Memory B cell (primary cell): ENCODE measurements around the gene E2F4.

Source experiments
- ATAC-seq: fragments of 150-1000 bp; cut with Tn5 transposase; 2 replicates; pipeline ENCODE4 v1.10.0; 2021; ENCODE audit warnings: low read depth, mild to moderate bottlenecking, moderate library complexity
- DNase-seq, 2 donors: peaks; one replicate each; pipeline ENCODE4 v3.0.0; 2022; ENCODE audit warnings: low spot score in 2 of 2
- H3K27ac Mint-ChIP-seq: one replicate; pipeline ENCODE4 v1.8.0; 2022; ENCODE audit warnings: mild to moderate bottlenecking, moderate library complexity, mixed read lengths
- H3K27me3 Mint-ChIP-seq: one replicate; pipeline ENCODE4 v1.8.0; 2022; ENCODE audit warnings: mixed read lengths
- H3K36me3 Mint-ChIP-seq: one replicate; pipeline ENCODE4 v1.8.0; 2022; ENCODE audit warnings: mild to moderate bottlenecking, mixed read lengths
- H3K4me1 Mint-ChIP-seq: one replicate; pipeline ENCODE4 v1.8.0; 2022; ENCODE audit warnings: mixed read lengths
- H3K4me3 Mint-ChIP-seq: one replicate; pipeline ENCODE4 v1.8.0; 2022; ENCODE audit warnings: mild to moderate bottlenecking, moderate library complexity, mixed read lengths
- H3K9me3 Mint-ChIP-seq: one replicate; pipeline ENCODE4 v1.8.0; 2022; ENCODE audit warnings: mixed read lengths

Gene E2F4

GRCh38 chr16:67187175-67187890 lies 4.6 kb upstream of the E2F4 start:
- H3K36me3 Mint-ChIP-seq: no peaks in the 10 kb centered on the region
- no peaks in the 10 kb centered on the region for H3K9me3 Mint-ChIP-seq
- DNase-seq (no peak), ATAC-seq (no peak)
- H3K27me3 Mint-ChIP-seq: peaks cover 1% of the 10 kb centered on the region
- peaks cover 14% of the 10 kb centered on the region for H3K4me1 Mint-ChIP-seq
- H3K27ac Mint-ChIP-seq: no peak overlapping the region
- H3K4me3 Mint-ChIP-seq: no peak overlapping the region

DNA sequence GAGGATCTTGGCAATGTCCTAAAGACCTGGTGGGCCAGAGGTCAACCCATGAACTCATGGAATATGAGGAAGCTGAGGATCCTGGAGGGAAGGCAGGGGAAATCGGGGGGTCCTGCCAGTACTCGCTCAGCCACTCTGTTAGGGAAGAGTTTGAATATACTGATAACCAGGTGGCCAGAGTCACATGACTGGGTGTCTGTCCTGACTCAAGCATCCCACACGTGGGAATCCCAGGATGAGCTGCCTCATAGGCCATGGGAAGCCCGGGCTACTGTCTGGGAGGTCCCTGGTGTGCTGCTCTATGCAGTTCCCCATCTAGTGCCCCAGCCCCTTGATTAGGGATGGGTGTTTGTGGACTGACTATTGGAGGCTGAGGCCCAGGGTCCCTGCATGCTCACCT lies 3.6 kb upstream of the E2F4 start:
- ATAC-seq (no peak), DNase-seq (no peak)
- Mint-ChIP-seq H3K4me1 (peaks cover 20% of the 10 kb centered on the region), H3K4me3 (no peak overlapping the region), H3K9me3 (no peaks in the 10 kb centered on the region), H3K27me3 (peaks cover 1% of the 10 kb centered on the region), H3K27ac (no peak overlapping the region), H3K36me3 (no peaks in the 10 kb centered on the region)

DNA sequence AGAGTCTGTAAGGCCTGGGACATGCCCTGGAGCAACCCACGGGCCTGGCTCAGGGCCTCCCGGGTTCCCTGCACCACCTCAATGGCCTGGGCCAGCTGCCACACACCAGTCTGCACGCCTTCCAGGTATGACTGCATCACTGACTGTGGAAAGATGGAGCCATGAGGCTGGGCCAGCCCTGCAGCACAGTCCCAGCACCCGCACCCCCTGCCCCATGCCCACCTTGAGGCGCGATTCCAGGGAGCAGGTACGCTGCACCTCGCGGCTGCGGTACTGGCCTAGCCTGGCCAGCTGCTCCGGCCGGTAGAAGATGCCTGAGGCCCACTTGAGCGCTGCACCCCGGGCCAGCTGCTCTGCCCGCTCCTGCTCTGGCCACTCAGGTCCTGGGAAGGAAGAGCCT lies 3.2 kb upstream of the E2F4 start:
- ATAC-seq: no peak
- Mint-ChIP-seq H3K27ac (no peak overlapping the region), H3K36me3 (no peaks in the 10 kb centered on the region)

DNA sequence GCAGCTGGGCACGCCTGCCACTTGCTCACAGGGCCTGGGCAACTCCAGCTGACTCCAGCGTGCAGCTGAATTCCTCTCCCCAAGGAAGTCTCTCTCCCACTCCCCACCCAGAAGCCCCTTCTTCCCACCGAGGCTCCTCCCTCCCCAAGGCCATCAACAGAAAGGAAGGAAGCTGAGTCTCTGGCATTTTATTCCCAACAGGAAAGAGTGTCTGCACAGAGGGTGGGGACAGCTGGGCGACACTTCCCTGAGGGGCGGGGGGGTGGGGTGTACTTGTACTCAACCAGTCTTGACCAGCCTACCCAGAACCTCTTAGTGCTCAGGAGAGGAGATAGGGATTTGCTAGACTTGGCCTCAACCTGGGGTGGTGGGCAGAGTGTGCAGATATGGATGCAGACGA lies 1.9 kb upstream of the E2F4 start, which contains the start of gene EXOC3L1:
EXOC3L1 (minus strand) TSS at position 96 of the 400 bp plus-strand sequence. CDS start 460 bp downstream, outside the sequence.
- peaks cover 22% of the 10 kb centered on the region for H3K4me1 Mint-ChIP-seq
- H3K9me3 Mint-ChIP-seq: no peaks in the 10 kb centered on the region
- peaks cover 1% of the 10 kb centered on the region for H3K27me3 Mint-ChIP-seq
- H3K36me3 Mint-ChIP-seq: no peaks in the 10 kb centered on the region
- H3K4me3 Mint-ChIP-seq: no peak within 1 kb of the TSS
- ATAC-seq (no peak), DNase-seq (no peak)
- H3K27ac Mint-ChIP-seq: no peak within 1 kb of the TSS

More for the DNA sequence above, 3.2 kb upstream of the E2F4 start:
- Mint-ChIP-seq H3K4me3 (no peak overlapping the region), H3K4me1 (peaks cover 23% of the 10 kb centered on the region), H3K9me3 (no peaks in the 10 kb centered on the region), H3K27me3 (peaks cover 1% of the 10 kb centered on the region)
- DNase-seq: no peak

DNA sequence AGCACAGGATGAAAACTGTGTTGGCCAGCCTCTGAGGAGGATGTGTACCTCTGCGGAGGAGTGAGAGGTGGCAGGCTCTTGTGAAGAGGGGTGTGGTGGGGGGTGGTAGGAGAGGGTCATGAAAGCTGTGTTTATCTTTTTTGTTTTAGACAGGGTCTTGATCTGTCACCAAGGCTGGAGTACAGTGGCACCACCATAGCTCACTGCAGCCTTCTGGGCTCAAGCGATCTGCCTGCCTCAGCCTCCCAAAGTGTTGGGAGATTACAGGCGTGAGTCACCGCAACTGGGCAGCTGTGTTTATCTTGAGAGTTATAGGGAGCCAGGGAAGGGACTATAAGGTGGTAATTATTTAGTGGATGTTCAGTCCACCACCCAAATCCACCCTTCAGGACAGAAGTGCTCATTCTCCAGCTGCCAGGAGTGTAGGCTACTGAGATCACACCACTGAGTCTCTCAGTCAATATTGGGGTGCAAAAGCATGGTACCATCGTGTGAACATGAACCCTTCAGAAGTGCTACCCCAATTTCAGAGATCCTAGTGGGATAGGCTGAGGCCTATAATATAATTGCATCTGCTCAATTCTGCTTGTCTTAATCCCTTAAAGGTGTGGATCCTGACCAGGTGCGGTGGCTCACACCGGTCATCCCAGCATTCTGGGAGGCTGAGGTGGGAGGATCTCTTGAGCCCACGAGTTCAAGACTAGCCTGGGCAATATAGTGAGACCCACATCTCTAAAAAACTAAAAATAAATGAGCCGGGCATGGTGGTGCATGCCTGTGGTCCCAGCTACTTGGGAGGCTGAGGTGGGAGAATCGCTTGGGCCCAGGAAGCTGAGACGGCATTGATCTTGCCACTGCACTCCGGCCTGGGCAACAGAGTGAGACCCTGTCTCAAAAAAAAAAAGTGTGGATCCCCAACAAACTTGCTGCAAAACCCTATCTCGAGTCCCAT lies 1.2 kb upstream of the E2F4 start:
- no peak for DNase-seq
- Mint-ChIP-seq H3K27me3 (peaks cover 1% of the 10 kb centered on the region), H3K4me3 (no peak overlapping the region), H3K27ac (no peak overlapping the region), H3K9me3 (no peaks in the 10 kb centered on the region), H3K4me1 (peaks cover 19% of the 10 kb centered on the region), H3K36me3 (peaks cover 2% of the 10 kb centered on the region)
- ATAC-seq: no peak

DNA sequence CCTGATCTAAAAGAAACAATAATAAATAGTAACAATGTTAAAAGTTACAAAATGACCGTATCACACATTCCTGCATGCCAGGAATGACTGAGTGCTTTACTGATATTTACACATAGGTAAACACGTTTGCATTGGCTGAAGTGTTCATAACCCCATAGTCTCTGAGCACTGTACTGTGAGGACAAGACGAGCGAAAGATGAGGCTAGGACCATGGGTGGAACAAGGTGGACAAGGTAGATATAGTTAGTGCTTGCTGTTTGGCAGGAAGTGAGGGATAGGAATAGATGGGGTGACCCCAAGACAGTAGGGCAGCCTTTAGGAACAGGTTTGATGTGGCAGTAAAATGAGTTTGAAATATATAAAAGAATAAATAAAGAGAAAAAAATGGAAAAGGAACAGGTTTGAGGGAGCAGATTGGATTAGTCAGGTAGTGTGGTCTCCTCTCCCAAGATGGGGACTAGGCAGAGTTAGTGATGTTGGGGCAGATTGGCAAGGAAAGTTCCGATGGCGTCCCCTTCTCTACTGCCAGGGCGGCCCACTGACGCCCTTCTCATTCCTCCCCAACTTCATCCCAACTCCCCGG lies 452 bp upstream of the E2F4 start:
- peaks cover 24% of the 10 kb centered on the region for H3K4me1 Mint-ChIP-seq
- peaks cover 1% of the 10 kb centered on the region for H3K27me3 Mint-ChIP-seq
- DNase-seq (no peak), ATAC-seq (no peak)
- peak overlapping the region; percentile 87 for H3K27ac Mint-ChIP-seq
- peak overlapping the region; percentile 92 for H3K4me3 Mint-ChIP-seq
- no peaks in the 10 kb centered on the region for H3K9me3 Mint-ChIP-seq
- peaks cover 8% of the 10 kb centered on the region for H3K36me3 Mint-ChIP-seq

DNA sequence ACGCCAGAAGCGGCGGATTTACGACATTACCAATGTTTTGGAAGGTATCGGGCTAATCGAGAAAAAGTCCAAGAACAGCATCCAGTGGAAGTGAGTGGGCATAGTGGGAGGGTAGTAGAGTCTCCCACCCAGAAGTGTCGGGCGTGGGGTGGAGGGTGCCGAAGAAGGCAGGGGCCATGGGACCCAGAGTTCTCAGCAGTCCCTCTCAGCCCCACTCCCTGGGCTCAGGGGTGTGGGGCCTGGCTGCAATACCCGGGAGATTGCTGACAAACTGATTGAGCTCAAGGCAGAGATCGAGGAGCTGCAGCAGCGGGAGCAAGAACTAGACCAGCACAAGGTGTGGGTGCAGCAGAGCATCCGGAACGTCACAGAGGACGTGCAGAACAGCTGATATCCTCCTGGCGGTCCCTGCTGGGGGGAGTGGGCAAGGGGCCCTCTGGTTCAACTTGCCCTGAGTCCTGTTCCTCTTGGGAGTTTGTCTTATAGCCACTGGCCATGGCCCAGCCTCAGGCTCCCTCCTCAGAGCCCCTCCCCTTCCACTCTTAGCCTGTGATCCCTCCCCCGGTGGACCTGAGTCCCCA lies 916 bp downstream of the E2F4 start:
- Mint-ChIP-seq H3K36me3 (peaks cover 14% of the 10 kb centered on the region), H3K4me3 (peak overlapping the region; percentile 92), H3K9me3 (no peaks in the 10 kb centered on the region), H3K27ac (peak overlapping the region; percentile 87), H3K27me3 (peaks cover 1% of the 10 kb centered on the region), H3K4me1 (peaks cover 27% of the 10 kb centered on the region)
- no peak for DNase-seq
- ATAC-seq: no peak

DNA sequence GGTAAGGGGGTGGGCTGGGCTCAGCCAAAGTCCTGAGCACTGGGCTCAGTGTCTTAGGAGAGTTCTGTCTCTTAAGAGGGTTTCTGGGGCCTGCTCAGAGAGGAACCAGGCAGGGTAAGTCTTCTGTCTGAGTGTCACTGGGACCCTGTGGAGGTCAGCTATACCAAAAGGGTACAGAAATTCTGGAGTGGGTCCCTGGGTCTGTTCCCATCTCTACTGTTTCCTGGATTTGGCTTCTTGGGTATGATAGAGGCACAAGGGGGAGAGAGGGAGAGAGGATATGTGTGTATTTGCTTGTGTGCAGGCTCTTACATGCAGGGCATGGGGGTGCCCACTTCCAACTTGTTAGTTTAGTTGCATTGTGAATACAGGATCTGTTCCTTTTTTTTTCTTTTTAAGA lies 1.6 kb downstream of the E2F4 start:
- H3K27ac Mint-ChIP-seq: peak overlapping the region; percentile 20
- H3K4me3 Mint-ChIP-seq: peak overlapping the region; percentile 92
- H3K27me3 Mint-ChIP-seq: no peaks in the 10 kb centered on the region
- H3K36me3 Mint-ChIP-seq: peaks cover 16% of the 10 kb centered on the region
- H3K9me3 Mint-ChIP-seq: no peaks in the 10 kb centered on the region
- DNase-seq (no peak), ATAC-seq (no peak)
- peaks cover 29% of the 10 kb centered on the region for H3K4me1 Mint-ChIP-seq

- ATAC-seq (no peak), DNase-seq (no peak)
- Mint-ChIP-seq H3K27ac (no peak overlapping the region), H3K9me3 (no peaks in the 10 kb centered on the region), H3K4me3 (no peak overlapping the region), H3K27me3 (no peaks in the 10 kb centered on the region), H3K36me3 (peaks cover 16% of the 10 kb centered on the region), H3K4me1 (peaks cover 29% of the 10 kb centered on the region)
Measured at GRCh38 chr16:67194260-67194659, 2.3 kb downstream of the E2F4 start.

DNA sequence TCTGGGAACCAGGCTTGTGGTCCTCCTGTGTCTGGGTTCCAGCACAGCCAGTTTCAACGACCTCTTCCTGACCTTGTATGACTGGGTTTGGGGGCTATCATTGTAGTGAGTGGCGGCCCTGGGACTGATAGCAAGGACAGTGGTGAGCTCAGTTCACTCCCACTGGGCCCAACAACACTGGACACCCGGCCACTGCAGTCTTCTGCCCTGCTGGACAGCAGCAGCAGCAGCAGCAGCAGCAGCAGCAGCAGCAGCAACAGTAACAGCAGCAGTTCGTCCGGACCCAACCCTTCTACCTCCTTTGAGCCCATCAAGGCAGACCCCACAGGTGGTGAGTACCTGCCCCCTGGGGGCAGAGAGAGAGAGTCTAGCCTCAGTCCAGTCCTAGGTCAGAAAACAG lies 3.7 kb downstream of the E2F4 start:
- Mint-ChIP-seq H3K4me1 (peaks cover 31% of the 10 kb centered on the region), H3K4me3 (no peak overlapping the region), H3K27me3 (no peaks in the 10 kb centered on the region), H3K27ac (no peak overlapping the region), H3K36me3 (peaks cover 20% of the 10 kb centered on the region), H3K9me3 (no peaks in the 10 kb centered on the region)
- DNase-seq (no peak), ATAC-seq (no peak)

- H3K4me3 Mint-ChIP-seq: no peak overlapping the region
- H3K36me3 Mint-ChIP-seq: peaks cover 22% of the 10 kb centered on the region
- H3K4me1 Mint-ChIP-seq: peaks cover 25% of the 10 kb centered on the region
- ATAC-seq (no peak), DNase-seq (no peak)
- no peaks in the 10 kb centered on the region for H3K9me3 Mint-ChIP-seq
- H3K27ac Mint-ChIP-seq: no peak overlapping the region
- H3K27me3 Mint-ChIP-seq: no peaks in the 10 kb centered on the region
Measured at GRCh38 chr16:67196881-67197280, 4.9 kb downstream of the E2F4 start.

GRCh38 chr16:67197704-67198103 lies 5.7 kb downstream of the E2F4 start:
- no peak for DNase-seq
- Mint-ChIP-seq H3K4me1 (peaks cover 22% of the 10 kb centered on the region), H3K4me3 (no peak overlapping the region), H3K9me3 (no peaks in the 10 kb centered on the region), H3K36me3 (peaks cover 22% of the 10 kb centered on the region), H3K27me3 (no peaks in the 10 kb centered on the region), H3K27ac (no peak overlapping the region)
- ATAC-seq: no peak

- Mint-ChIP-seq H3K27me3 (no peaks in the 10 kb centered on the region), H3K27ac (no peak overlapping the region), H3K4me1 (peaks cover 18% of the 10 kb centered on the region), H3K36me3 (peaks cover 22% of the 10 kb centered on the region), H3K9me3 (no peaks in the 10 kb centered on the region), H3K4me3 (no peak overlapping the region)
- DNase-seq (no peak), ATAC-seq (peak; percentile 71)
Measured at GRCh38 chr16:67198238-67198734, 6.3 kb downstream of the E2F4 start.
